Measurements from ENCODE around the gene DIS3L2.
"Not testable (repeated sequence)": the region's sequence is repeated elsewhere in the genome, so short reads cannot be mapped to it uniquely, and the experiment has no call there.

The DIS3L2 gene

GRCh38 chr2:232329716-232330067, 368.2 kb downstream of the DIS3L2 start:
- H3K4me3 ChIP-seq (ENCODE audit: low read length) = no peak overlapping the region
- DNase-seq (ENCODE audit: low read depth) = no peak
- TF ChIP-seq, protein P1, sequence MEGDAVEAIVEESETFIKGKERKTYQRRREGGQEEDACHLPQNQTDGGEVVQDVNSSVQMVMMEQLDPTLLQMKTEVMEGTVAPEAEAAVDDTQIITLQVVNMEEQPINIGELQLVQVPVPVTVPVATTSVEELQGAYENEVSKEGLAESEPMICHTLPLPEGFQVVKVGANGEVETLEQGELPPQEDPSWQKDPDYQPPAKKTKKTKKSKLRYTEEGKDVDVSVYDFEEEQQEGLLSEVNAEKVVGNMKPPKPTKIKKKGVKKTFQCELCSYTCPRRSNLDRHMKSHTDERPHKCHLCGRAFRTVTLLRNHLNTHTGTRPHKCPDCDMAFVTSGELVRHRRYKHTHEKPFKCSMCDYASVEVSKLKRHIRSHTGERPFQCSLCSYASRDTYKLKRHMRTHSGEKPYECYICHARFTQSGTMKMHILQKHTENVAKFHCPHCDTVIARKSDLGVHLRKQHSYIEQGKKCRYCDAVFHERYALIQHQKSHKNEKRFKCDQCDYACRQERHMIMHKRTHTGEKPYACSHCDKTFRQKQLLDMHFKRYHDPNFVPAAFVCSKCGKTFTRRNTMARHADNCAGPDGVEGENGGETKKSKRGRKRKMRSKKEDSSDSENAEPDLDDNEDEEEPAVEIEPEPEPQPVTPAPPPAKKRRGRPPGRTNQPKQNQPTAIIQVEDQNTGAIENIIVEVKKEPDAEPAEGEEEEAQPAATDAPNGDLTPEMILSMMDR (IDR thresholded peaks at IDR 0.05; ENCODE audit: insufficient read depth, low read depth, low read length, missing control alignments) = no peak

DNA sequence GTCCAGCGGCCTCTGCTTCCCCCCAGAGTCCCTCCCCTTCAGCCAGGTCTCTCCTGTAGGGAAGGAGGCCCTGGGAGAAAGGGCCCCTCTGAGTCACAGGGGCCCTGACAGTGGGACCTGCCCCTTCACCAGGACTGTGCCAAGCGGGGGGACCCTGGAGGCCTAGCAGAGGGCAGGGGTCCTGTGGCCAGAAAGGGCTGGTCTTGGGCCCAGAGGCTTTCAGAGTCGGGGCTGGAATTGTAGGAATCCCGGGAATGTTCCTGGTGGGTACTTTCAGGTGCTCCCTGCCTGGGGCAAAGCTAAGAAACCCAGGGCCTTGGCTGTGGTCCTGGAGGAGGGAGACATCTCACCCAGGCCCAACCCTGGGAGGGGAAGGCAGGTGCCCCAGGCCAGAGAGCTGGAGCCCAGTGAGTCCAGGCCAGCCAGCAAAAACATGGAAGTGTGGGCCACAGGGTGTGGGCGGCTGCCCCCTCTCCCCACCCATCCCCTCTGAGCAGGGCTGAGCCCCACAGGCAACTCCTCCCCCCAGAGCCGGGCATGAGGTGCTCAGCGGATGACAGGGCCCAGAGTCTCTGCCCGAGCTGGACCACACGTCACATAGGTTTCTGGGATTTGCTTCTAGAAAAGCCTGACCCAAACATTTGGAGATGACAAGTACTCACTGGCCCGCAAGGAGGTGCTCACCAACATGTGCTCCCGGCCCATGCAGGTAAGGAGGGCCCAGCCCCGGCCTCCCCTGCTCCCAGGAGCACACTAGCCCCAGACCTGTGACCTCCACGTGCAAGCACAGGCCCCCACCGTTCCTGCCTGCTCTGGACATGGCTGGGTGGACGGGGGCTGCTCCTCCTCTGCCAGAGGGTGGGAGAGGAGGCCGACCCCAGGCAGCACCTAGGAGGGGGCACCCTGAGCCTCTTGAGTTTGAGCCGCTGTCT, 368.8 kb downstream of the DIS3L2 start:
- DNase-seq (ENCODE audit: low read depth) = no peak
- TF ChIP-seq, protein P1 (IDR thresholded peaks at IDR 0.05; ENCODE audit: insufficient read depth, low read depth, low read length, missing control alignments) = no peak
- no peak overlapping the region for H3K4me3 ChIP-seq (ENCODE audit: low read length)

GRCh38 chr2:232331061-232331460, 369.5 kb downstream of the DIS3L2 start:
- DNase-seq (ENCODE audit: low read depth) = not testable (repeated sequence)

GRCh38 chr2:232331641-232332040, 370.1 kb downstream of the DIS3L2 start:
- not testable (repeated sequence) for DNase-seq (ENCODE audit: low read depth); H3K4me3 ChIP-seq (ENCODE audit: low read length)

More at GRCh38 chr2:232331061-232331460, 369.5 kb downstream of the DIS3L2 start:
- not testable (repeated sequence) for H3K4me3 ChIP-seq (ENCODE audit: low read length)

- H3K4me3 ChIP-seq (ENCODE audit: low read length); DNase-seq (ENCODE audit: low read depth): not testable (repeated sequence)
Observed at GRCh38 chr2:232332244-232332939, 370.9 kb downstream of the DIS3L2 start.

- no peak for DNase-seq (ENCODE audit: low read depth)
- TF ChIP-seq, protein P1 (IDR thresholded peaks at IDR 0.05; ENCODE audit: insufficient read depth, low read depth, low read length, missing control alignments) = no peak
- H3K4me3 ChIP-seq (ENCODE audit: low read length) = no peak overlapping the region
Observed at GRCh38 chr2:232332940-232333259, 371.4 kb downstream of the DIS3L2 start.

DNA sequence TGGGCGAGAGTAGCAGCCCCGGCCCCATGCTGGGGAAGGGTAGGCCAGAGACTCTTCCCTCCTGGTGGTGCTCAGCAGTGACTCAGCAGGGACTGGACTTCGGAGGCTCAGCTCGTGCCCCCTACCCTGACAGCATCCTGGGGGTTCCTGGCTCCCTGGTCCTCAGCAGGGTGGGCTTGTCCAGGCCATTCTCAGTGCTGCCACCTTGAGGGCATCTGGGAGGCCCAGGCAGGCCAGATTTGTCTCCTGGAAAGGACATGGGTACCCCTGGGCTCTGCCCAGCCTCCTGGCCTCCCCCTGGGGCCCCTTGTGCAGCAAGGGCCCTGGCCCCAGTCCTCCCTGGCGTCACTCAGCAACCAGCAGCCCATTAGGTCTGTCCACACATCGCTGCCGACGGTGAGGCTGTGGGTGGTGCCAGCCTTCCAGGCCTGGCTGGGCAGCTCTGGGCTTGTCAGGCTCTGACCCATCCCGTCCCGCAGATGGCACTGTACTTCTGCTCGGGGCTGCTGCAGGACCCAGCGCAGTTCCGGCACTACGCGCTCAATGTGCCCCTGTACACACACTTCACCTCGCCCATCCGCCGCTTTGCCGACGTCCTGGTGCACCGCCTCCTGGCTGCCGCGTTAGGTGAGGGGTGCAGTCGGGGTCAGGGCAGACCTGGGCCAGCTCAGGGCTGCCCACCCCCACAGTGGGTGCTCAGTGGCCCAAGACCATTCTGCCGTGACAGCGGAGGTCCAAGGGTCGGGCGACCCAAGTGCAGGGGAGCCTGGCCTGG, 372.0 kb downstream of the DIS3L2 start:
- DNase-seq (ENCODE audit: low read depth) = peak; percentile 78
- TF ChIP-seq, protein P1 (IDR thresholded peaks at IDR 0.05; ENCODE audit: insufficient read depth, low read depth, low read length, missing control alignments) = peak; percentile 60
- no peak overlapping the region for H3K4me3 ChIP-seq (ENCODE audit: low read length)

DNA sequence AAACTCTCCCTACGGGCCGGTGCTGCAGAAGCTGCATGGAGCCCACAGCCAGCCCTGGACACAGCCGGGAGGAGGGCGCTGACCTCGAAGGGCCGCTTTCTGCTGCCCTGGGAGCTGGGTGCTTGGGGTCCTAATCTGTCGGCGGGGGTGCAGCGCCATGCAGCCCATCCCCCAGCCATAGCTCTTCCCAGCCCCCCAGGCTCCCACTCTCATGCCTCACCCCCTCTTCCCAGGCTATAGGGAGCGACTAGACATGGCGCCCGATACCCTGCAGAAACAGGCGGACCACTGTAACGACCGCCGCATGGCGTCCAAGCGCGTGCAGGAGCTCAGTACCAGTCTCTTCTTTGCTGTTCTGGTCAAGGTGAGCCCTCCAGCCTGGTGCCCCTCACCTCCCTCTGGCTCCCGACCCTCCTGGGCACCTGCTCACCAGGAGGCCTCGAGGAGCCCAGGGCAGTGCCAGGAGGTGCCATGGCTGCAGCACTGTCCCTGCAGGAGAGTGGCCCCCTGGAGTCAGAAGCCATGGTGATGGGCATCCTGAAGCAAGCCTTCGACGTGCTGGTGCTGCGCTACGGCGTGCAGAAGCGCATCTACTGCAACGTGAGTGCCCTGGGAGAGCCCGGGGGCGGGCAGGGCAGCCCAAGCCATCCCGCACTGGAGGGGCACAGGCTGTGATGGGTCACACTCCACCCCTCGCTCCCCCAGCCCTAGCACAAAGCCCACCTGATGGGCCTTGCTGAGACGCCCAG, 372.8 kb downstream of the DIS3L2 start:
- not testable (repeated sequence) for DNase-seq (ENCODE audit: low read depth); H3K4me3 ChIP-seq (ENCODE audit: low read length)

- not testable (repeated sequence) for H3K4me3 ChIP-seq (ENCODE audit: low read length); DNase-seq (ENCODE audit: low read depth)
Observed at GRCh38 chr2:232334885-232335205, 373.3 kb downstream of the DIS3L2 start.
